ENCODE data around the gene CHAT.

Gene CHAT

GRCh38 chr10:49592726-49593563 lies 20.9 kb upstream of the CHAT start:
- no peaks in the 10 kb centered on the region for H3K27me3 ChIP-seq (ENCODE audit: insufficient read depth, poor library complexity, severe bottlenecking)
- no peak overlapping the region for H3K27ac ChIP-seq (replicated peaks)
- H3K4me3 ChIP-seq (replicated peaks; ENCODE audit: insufficient read depth, low read length), result no peak overlapping the region
- TF ChIP-seq, protein P1, sequence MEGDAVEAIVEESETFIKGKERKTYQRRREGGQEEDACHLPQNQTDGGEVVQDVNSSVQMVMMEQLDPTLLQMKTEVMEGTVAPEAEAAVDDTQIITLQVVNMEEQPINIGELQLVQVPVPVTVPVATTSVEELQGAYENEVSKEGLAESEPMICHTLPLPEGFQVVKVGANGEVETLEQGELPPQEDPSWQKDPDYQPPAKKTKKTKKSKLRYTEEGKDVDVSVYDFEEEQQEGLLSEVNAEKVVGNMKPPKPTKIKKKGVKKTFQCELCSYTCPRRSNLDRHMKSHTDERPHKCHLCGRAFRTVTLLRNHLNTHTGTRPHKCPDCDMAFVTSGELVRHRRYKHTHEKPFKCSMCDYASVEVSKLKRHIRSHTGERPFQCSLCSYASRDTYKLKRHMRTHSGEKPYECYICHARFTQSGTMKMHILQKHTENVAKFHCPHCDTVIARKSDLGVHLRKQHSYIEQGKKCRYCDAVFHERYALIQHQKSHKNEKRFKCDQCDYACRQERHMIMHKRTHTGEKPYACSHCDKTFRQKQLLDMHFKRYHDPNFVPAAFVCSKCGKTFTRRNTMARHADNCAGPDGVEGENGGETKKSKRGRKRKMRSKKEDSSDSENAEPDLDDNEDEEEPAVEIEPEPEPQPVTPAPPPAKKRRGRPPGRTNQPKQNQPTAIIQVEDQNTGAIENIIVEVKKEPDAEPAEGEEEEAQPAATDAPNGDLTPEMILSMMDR (IDR thresholded peaks at IDR 0.05; ENCODE audit: insufficient read depth, low read length), result peak; percentile 97
- no peak for TF ChIP-seq SPI1 (IDR thresholded peaks at IDR 0.05; ENCODE audit: borderline replicate concordance, low read depth)
- peak; percentile 18 to 72 for DNase-seq (ENCODE audit: low read depth in 1 of 2, low spot score in 1 of 2)

DNA sequence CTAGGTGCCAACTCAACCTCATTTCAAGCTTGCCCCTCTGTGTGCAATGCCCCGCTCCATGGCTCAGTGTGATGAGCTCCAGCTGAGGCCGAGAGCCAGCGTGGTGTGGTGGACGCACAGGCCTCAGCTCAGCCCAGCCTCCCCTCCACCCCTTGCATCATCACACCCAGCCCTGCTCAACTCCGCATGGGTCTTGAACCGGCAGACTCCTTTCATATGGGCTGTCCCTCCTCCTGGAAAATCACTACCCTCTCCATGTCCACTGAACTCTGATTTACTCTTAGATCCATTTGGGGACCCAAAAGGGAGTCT lies 20.3 kb upstream of the CHAT start:
- DNase-seq (ENCODE audit: low read depth in 1 of 2, low spot score in 1 of 2), result no peak
- H3K27me3 ChIP-seq (ENCODE audit: insufficient read depth, poor library complexity, severe bottlenecking), result no peaks in the 10 kb centered on the region
- TF ChIP-seq GABPA (IDR thresholded peaks at IDR 0.05; ENCODE audit: low read depth) (no peak), SPI1 (IDR thresholded peaks at IDR 0.05; ENCODE audit: borderline replicate concordance, low read depth) (no peak), POLR2AphosphoS5 (IDR thresholded peaks at IDR 0.05; ENCODE audit: low read depth) (no peak)
- TF ChIP-seq, protein P2, sequence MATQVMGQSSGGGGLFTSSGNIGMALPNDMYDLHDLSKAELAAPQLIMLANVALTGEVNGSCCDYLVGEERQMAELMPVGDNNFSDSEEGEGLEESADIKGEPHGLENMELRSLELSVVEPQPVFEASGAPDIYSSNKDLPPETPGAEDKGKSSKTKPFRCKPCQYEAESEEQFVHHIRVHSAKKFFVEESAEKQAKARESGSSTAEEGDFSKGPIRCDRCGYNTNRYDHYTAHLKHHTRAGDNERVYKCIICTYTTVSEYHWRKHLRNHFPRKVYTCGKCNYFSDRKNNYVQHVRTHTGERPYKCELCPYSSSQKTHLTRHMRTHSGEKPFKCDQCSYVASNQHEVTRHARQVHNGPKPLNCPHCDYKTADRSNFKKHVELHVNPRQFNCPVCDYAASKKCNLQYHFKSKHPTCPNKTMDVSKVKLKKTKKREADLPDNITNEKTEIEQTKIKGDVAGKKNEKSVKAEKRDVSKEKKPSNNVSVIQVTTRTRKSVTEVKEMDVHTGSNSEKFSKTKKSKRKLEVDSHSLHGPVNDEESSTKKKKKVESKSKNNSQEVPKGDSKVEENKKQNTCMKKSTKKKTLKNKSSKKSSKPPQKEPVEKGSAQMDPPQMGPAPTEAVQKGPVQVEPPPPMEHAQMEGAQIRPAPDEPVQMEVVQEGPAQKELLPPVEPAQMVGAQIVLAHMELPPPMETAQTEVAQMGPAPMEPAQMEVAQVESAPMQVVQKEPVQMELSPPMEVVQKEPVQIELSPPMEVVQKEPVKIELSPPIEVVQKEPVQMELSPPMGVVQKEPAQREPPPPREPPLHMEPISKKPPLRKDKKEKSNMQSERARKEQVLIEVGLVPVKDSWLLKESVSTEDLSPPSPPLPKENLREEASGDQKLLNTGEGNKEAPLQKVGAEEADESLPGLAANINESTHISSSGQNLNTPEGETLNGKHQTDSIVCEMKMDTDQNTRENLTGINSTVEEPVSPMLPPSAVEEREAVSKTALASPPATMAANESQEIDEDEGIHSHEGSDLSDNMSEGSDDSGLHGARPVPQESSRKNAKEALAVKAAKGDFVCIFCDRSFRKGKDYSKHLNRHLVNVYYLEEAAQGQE (IDR thresholded peaks at IDR 0.05; ENCODE audit: insufficient replicate concordance, low read depth), result no peak
- TF ChIP-seq, protein P1 (IDR thresholded peaks at IDR 0.05; ENCODE audit: insufficient read depth, low read length), result no peak
- H3K27ac ChIP-seq (replicated peaks), result no peak overlapping the region
- H3K4me3 ChIP-seq (replicated peaks; ENCODE audit: insufficient read depth, low read length), result no peak overlapping the region

DNA sequence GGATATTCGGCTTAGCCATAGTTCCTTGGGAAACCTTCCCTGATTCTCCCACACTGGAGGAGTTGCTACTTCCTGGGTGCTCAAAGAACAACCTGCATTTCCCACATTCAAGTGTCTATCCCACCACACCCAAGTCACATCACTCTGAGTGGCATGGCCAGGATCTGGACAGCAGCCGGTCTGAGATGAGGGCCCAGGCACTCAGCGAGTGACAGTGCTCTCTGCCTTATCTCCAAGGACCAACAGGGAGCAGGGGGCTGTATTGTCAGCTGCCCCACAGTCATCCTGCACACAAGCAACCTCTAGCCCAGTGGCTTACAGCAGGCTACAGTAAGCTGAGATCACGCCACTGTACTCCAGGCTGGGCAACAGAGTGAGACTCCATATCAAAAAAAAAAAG lies 19.8 kb upstream of the CHAT start:
- no peak for DNase-seq (ENCODE audit: low read depth in 1 of 2, low spot score in 1 of 2)
- no peaks in the 10 kb centered on the region for H3K27me3 ChIP-seq (ENCODE audit: insufficient read depth, poor library complexity, severe bottlenecking)
- H3K4me3 ChIP-seq (replicated peaks; ENCODE audit: insufficient read depth, low read length), result no peak overlapping the region
- H3K27ac ChIP-seq (replicated peaks), result no peak overlapping the region
- TF ChIP-seq POLR2AphosphoS5 (IDR thresholded peaks at IDR 0.05; ENCODE audit: low read depth), result no peak
- no peak for TF ChIP-seq SPI1 (IDR thresholded peaks at IDR 0.05; ENCODE audit: borderline replicate concordance, low read depth)
- no peak for TF ChIP-seq GABPA (IDR thresholded peaks at IDR 0.05; ENCODE audit: low read depth)
- TF ChIP-seq, protein P1 (IDR thresholded peaks at IDR 0.05; ENCODE audit: insufficient read depth, low read length), result no peak
- TF ChIP-seq, protein P2 (IDR thresholded peaks at IDR 0.05; ENCODE audit: insufficient replicate concordance, low read depth), result peak; percentile 63

GRCh38 chr10:49594594-49594993 lies 19.2 kb upstream of the CHAT start:
- Histone ChIP-seq H3K4me3 (replicated peaks; ENCODE audit: insufficient read depth, low read length) (no peak overlapping the region), H3K27me3 (ENCODE audit: insufficient read depth, poor library complexity, severe bottlenecking) (no peaks in the 10 kb centered on the region), H3K27ac (replicated peaks) (no peak overlapping the region)
- TF ChIP-seq, protein P1 (IDR thresholded peaks at IDR 0.05; ENCODE audit: insufficient read depth, low read length), result peak; percentile 41
- TF ChIP-seq POLR2AphosphoS5 (IDR thresholded peaks at IDR 0.05; ENCODE audit: low read depth), result no peak
- DNase-seq (ENCODE audit: low read depth in 1 of 2, low spot score in 1 of 2), result peak; percentile 16 to 25

All from HL-60 (cell line).